HK-2 (cell line): ENCODE measurements around the gene CCDC30.

Experiments
- DNase-seq: peaks from one replicate; pipeline ENCODE4 v3.0.0-alpha.2; 2018; ENCODE audit not compliant: unreplicated experiment

The CCDC30 gene

GRCh38 chr1:42690477-42691156 is 227.5 kb downstream of the CCDC30 start:
- DNase-seq, result no peak

- DNase-seq, result no peak
Measured at GRCh38 chr1:42691157-42691498, 228.0 kb downstream of the CCDC30 start.

GRCh38 chr1:42692461-42692860 is 229.4 kb downstream of the CCDC30 start:
- no peak for DNase-seq

DNA sequence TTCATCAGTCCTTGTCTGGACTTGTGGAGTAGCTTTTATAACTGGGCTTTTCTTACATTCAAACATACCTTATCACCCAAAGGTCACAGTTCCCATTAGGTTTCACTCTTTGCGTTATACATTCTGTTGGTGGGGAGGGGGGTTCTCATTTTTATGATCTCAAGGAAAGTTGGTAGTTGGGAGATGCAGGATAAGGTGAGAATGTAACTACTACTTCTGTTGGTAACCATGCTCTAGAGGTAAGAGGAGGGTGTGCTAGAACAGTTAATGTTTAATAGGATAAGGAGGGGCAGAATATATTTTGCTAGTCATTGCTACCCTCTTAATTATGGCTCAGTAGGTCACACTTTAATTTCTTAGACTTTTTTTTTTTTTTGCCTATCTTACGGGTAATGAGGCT is 229.8 kb downstream of the CCDC30 start:
- DNase-seq, result no peak

DNA sequence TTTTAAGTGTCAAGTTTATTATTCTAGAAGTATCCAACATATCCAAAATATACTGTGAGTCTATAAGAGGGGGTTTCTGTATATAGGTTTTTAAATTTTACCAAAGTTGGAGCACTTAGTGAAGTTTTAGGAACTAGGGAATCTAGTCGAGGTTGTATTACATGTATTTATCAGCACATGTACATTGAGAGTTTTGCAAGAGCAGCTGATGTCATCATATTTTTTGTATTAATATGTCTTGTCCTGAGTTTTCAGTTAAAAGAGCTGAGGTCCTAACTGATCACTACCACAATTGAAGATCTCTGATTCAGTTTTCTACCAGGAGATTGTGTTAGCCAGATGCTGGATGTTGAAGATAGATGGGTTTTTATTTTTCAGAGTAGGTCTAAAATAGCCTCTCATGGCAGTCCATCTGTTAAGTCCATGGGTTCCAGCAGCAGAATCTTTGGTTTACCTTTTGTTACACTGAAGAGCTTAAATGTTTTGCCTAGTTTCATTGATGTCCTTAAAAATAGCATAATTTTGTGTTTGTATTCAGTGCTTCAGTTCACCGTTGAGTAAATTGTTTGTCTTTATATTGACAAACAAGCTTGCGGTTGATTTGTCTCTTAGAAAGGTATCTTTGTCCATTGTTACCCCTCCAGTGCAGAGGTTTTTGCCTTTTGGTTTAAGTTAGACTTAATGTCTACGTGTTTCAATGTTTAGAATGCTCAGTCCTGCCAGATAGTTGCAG is 235.2 kb downstream of the CCDC30 start:
- no peak for DNase-seq

DNA sequence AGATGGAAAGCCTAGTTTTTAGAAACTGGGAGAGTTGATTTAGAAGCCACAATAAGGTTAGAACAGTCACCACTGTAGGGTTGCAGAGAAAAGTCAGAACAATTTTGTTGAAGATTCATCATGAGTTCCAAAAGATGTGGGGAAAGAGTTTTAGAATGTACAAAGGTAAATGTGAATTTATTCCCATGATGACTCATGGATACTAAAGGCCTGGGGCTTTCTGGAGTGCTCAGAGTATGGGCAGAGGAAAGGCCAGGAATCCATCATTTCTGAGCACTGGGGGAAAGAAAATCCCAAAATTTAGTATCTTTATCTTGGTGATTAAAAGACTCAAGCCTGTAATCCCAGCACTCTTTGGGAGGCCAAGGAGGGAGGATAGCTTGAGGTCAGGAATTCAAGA is 236.9 kb downstream of the CCDC30 start:
- no peak for DNase-seq

DNA sequence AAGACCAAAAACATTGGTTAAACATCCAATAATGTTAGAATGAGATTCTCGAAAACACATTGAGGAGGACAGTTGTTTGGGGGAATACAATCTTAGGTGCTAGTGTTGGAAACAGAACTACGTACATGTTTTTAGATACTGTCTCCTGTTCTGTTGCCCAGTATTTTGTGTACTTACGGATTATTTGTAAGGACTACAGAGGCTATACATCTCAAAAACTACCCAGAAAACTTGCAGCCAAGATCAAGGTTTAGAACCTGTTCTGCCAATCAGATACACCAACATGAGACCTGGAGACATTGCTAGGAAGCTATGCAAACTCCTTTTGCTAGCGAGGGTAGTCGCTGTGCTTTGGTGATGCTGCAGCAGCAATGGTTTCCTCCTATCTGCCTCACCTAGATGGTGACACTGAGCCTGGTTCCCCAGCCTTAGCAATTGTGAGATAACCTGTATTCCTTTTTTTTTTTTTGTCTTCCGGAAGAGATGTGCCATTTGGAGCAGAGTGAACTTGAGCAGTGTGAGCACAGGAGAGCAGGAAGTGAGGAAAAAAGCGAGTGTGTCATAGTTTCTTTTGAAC is 240.9 kb downstream of the CCDC30 start:
- DNase-seq, result no peak
